Keratinocyte (primary cell): ENCODE data around the gene KDM5C.

ENCODE experiments used
- EZH2 ChIP-seq: IDR thresholded peaks from one replicate; pipeline ENCODE4 v1.6.1; 2012; ENCODE audit warnings: inconsistent platforms, mild to moderate bottlenecking, low read length, moderate library complexity
- TF ChIP-seq, protein P1 (sequence below), 3 experiments: IDR thresholded peaks in 1 of 3; conservative IDR thresholded peaks in 1 of 3; optimal IDR thresholded peaks in 1 of 3; 2 replicates in 2 of 3; 3 replicates in 1 of 3; pipeline versions ENCODE3 to v1.5.1; 2011; ENCODE audit warnings: low read length in 3 of 3, mild to moderate bottlenecking in 3 of 3, moderate library complexity in 2 of 3, control low read depth in 1 of 3, inconsistent platforms in 1 of 3; ENCODE audit not compliant: insufficient read depth in 2 of 3; ENCODE audit errors: extremely low read depth in 1 of 3

DNA sequence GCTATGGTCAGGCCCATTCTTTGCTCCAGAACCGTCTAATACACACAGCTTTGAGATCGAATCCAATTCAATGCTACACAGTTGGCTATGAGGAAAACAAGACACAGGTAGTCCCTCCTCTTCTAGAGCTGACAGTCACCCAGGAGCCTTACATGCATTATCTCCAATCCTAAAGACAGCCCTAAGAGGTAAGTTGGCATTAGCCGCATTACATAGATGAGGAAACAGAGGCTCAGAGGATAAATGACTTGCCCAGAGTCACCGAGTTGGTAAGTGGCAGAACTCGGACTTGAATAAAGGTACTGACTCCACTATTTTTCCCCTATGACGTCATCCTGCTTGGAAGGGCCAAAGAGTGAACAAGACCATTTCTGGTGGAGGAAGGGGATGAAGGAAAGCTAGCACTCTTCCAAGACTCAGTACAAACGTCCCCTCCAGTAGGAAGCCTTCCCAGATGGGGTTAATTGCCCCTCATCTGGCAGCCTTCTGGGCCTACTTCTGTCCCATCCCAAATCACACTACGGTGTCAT is 47.9 kb upstream of the KDM5C start:
- TF ChIP-seq, protein P1, sequence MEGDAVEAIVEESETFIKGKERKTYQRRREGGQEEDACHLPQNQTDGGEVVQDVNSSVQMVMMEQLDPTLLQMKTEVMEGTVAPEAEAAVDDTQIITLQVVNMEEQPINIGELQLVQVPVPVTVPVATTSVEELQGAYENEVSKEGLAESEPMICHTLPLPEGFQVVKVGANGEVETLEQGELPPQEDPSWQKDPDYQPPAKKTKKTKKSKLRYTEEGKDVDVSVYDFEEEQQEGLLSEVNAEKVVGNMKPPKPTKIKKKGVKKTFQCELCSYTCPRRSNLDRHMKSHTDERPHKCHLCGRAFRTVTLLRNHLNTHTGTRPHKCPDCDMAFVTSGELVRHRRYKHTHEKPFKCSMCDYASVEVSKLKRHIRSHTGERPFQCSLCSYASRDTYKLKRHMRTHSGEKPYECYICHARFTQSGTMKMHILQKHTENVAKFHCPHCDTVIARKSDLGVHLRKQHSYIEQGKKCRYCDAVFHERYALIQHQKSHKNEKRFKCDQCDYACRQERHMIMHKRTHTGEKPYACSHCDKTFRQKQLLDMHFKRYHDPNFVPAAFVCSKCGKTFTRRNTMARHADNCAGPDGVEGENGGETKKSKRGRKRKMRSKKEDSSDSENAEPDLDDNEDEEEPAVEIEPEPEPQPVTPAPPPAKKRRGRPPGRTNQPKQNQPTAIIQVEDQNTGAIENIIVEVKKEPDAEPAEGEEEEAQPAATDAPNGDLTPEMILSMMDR (optimal IDR thresholded peaks at IDR 0.05 in 1 of 3, IDR thresholded peaks at IDR 0.05 in 1 of 3, conservative IDR thresholded peaks at IDR 0.05 in 1 of 3; ENCODE audit: extremely low read depth in 1 of 3, insufficient read depth in 2 of 3, low read length in 3 of 3), result no peak
- TF ChIP-seq EZH2, result no peak
